AG04450 (cell line): ENCODE data around the gene PPT1. TPM values are rescaled to one million over a fixed set of nuclear protein-coding genes. Genes with fewer than 3 reads are reported as not detected.
A peak's percentile ranks its signal among the peaks of the same experiment; 100 is the strongest.
"Not testable (repeated sequence)": the region's sequence is repeated elsewhere in the genome, so short reads cannot be mapped to it uniquely, and the experiment has no call there.

Experiments
- CTCF ChIA-PET: fragments of 300-600, 350-600 bp; formaldehyde crosslinking; extraction: SDS; loops from one replicate; lab custom pipeline; 2022; ENCODE audit warnings: antibody characterized with exemption, inconsistent platforms; lab: Charles Lee
- POLR2A ChIA-PET: fragments of 350-600 bp; formaldehyde crosslinking; extraction: SDS; loops from one replicate; lab custom pipeline; 2021; ENCODE audit warnings: antibody characterized with exemption, inconsistent platforms; lab: Yijun Ruan, JAX
- DNase-seq: peaks from one replicate; pipeline ENCODE4 v3.0.0-alpha.2; 2011; ENCODE audit warnings: low read depth, low spot score
- H3K27ac ChIP-seq: one replicate; pipeline ENCODE4 v1.5.1; 2012; ENCODE audit warnings: low read depth, low read length, control low read depth
- H3K27me3 ChIP-seq: one replicate; pipeline ENCODE4 v1.6.0; 2012; ENCODE audit warnings: low read length; ENCODE audit not compliant: control insufficient read depth, insufficient read depth
- H3K4me3 ChIP-seq: 2 replicates; pipeline ENCODE4 v1.5.1; 2011; ENCODE audit warnings: mild to moderate bottlenecking, low read depth, low read length, control low read depth
- H3K9me3 ChIP-seq: 2 replicates; pipeline ENCODE4 v1.5.1; 2012; ENCODE audit warnings: low read length; ENCODE audit not compliant: control insufficient read depth, insufficient read depth
- polyA plus RNA-seq: library from polyadenylated mRNA; depleted of rRNA; stranded (reverse); fragments of >200 nt; gene quantifications from 2 replicates; pipeline ENCODE4 v1.2.3, GENCODE V29; 2011
- TF ChIP-seq, protein P1 (sequence below): IDR thresholded peaks from 2 replicates; pipeline ENCODE4 v1.5.1; 2011; ENCODE audit warnings: low read depth, low read length, control low read depth, inconsistent platforms

The PPT1 gene
- polyA plus RNA-seq, 1 experiment, result 44.2 TPM

DNA sequence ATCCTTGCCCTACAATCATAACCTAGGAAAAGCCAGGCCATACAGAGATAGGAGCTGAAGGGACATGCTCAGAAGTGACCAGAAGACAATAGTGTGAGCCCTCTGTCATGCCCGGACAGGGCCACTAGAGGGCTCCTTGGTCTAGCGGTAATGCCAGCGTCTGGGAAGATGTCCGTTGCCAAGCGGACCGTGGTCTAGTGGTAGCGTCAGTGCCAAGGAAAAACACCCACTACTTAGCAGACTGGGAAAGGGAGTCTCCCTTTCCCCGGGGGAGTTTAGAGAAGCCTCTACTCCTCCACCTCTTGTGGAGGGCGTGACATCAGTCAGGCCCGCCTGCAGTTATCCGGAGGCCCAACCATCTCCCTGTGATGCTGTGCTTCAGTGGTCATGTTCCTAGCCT lies 12.3 kb downstream of the PPT1 start:
- H3K4me3 ChIP-seq, H3K9me3 ChIP-seq, H3K27ac ChIP-seq, H3K27me3 ChIP-seq, POLR2A ChIA-PET: not testable (repeated sequence)
- TF ChIP-seq, protein P1, sequence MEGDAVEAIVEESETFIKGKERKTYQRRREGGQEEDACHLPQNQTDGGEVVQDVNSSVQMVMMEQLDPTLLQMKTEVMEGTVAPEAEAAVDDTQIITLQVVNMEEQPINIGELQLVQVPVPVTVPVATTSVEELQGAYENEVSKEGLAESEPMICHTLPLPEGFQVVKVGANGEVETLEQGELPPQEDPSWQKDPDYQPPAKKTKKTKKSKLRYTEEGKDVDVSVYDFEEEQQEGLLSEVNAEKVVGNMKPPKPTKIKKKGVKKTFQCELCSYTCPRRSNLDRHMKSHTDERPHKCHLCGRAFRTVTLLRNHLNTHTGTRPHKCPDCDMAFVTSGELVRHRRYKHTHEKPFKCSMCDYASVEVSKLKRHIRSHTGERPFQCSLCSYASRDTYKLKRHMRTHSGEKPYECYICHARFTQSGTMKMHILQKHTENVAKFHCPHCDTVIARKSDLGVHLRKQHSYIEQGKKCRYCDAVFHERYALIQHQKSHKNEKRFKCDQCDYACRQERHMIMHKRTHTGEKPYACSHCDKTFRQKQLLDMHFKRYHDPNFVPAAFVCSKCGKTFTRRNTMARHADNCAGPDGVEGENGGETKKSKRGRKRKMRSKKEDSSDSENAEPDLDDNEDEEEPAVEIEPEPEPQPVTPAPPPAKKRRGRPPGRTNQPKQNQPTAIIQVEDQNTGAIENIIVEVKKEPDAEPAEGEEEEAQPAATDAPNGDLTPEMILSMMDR, result peak; percentile 67
- CTCF ChIA-PET, result interaction anchor here (0.6 to 3.6 kb wide), 11 partner anchors 8 to 312 kb away, joined by 3 to 38 read pairs (median 5); no protein-coding TSS in a partner anchor
- peak; percentile 11 for DNase-seq

DNA sequence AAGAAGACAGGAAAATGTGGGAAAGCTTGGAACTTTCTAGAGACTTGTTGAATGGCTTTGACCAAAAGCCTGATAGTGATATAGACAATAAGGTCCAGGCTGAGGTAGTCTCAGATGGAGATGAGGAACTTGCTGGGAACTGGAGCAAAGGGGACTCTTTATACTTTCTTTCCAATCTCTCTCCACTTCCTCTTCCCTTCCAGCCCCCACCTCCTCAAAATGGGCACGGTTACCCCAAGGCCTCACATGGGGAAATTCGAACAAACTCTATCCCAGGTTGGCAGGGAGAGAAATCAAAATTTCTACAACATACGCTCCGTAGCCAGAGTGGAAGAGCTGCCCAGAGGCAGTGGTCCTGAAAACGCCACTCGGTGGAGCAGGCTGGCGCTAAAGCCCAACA lies 15.2 kb downstream of the PPT1 start:
- DNase-seq, result no peak
- TF ChIP-seq, protein P1, result no peak
- Histone ChIP-seq H3K9me3 (no peaks in the 10 kb centered on the region), H3K4me3 (no peak overlapping the region), H3K27ac (no peak overlapping the region), H3K27me3 (no peaks in the 10 kb centered on the region)
- ChIA-PET POLR2A (no interaction called here), CTCF (interaction anchor here (0.9 to 3.6 kb wide), 3 partner anchors 62 to 257 kb away, joined by 3 to 38 read pairs (median 8); no protein-coding TSS in a partner anchor)

DNA sequence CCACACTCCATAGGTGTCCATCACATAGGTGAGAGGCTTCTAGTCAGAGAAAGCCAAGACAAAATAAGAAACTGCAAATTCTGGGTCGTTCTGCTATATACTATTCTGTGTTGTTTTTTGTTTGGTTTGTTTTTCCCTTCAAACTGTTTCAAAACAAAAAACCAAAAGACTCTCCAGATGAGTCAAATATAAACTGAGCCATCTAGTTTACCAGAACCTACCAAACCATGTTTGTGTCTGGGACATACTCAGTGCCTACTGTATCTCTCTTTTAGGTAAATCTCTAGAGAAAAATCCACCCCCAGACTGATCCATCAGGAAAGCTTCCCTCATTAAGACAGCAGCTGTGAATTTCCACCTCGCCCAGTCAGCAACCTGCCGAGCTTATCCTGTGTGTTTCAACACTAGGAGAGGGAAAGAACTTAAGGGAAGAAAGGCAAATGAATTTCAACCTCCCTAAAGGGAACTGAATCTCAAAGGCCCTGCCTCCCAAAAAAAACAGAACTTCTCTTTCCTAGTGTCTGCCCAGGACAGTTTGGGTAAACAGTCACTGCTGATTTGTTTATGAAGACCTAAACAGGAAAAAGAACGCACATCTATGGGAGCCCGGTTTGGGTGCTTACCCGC lies 17.2 kb downstream of the PPT1 start:
- Histone ChIP-seq H3K9me3 (no peaks in the 10 kb centered on the region), H3K27ac (no peak overlapping the region), H3K4me3 (no peak overlapping the region), H3K27me3 (no peaks in the 10 kb centered on the region)
- POLR2A ChIA-PET, result no interaction called here
- no peak for DNase-seq
- CTCF ChIA-PET, result interaction anchor here (4.5 kb wide), 1 partner anchor 258 kb away, joined by 50 read pairs; no protein-coding TSS in a partner anchor
- TF ChIP-seq, protein P1, result no peak

DNA sequence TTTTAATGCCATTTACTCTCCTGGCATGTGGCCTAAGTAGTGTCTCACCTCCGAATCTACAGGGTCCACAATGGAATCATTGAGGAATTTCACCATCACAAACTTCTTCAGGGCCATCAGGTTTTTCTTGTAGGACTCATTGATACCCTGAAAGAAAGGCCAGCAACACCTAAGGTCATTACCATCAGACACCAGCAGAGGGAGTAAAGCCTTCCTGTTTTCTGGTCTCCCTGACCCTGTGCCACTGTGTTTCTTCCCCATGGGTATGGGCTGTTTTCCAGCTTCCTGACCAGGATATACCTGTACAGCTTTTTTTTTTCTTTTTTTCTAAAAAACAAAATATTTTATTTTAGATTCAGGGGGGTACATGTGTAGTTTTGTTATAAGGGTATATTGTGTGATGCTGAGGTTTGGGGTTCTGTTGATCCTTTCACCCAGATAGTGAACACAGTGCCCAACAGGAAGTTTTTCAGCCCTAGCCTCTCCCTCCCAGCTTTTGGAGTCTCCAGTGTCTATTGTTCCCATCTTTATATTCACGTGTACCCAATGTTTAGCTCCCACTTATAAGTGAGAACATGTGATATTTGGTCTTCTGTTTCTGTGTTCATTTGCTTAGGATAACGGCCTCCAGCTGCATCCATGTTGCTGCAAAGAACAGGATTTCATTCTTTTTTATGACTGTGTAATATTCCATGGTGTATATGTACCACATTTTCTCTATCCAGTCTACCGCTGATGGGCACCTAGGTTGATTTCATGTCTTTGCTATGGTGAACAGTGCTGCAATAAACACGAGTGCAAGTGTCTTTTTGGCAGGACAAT lies 18.3 kb downstream of the PPT1 start:
- no peak overlapping the region for H3K4me3 ChIP-seq
- TF ChIP-seq, protein P1, result peak; percentile 82
- no peaks in the 10 kb centered on the region for H3K27me3 ChIP-seq
- H3K9me3 ChIP-seq, result no peaks in the 10 kb centered on the region
- ChIA-PET POLR2A (no interaction called here), CTCF (interaction anchor here (0.6 to 4.5 kb wide), 20 partner anchors 9 to 326 kb away, joined by 3 to 50 read pairs (median 3); no protein-coding TSS in a partner anchor)
- no peak overlapping the region for H3K27ac ChIP-seq
- peak; percentile 13 for DNase-seq
